ENCODE data around the gene RNF169.

GRCh38 chr11:74709175-74709574 is 39.5 kb upstream of the RNF169 start:
- no peak for TF ChIP-seq CTCF (IDR thresholded peaks at IDR 0.05; ENCODE audit: low read length)
- no peak for TF ChIP-seq EZH2 (optimal IDR thresholded peaks at IDR 0.05; ENCODE audit: low read depth, low read length)

All from MM.1S (cell line).